Breast epithelium (tissue), 4 donors: ENCODE results near the gene AKIRIN2. TPM values are rescaled to one million over a fixed set of nuclear protein-coding genes. Genes with fewer than 3 reads are reported as not detected.

ENCODE experiments used
- DNase-seq, 2 donors: peaks; one replicate each; pipeline ENCODE4 v3.0.0-alpha.2; 2019; ENCODE audit warnings: low spot score in 2 of 2
- H3K27ac ChIP-seq, 2 donors: fragments of 200-600 bp; sonication (generic) in 1 of 2; one replicate each; pipeline ENCODE4 v1.5.1; 2016 to 2019; ENCODE audit warnings: mild to moderate bottlenecking in 1 of 2
- H3K27me3 ChIP-seq, 2 donors: fragments of 200-600 bp; sonication (generic) in 1 of 2; one replicate each; pipeline versions ENCODE4 v1.5.1 to v1.6.0; 2017 to 2019; ENCODE audit warnings: control low read depth in 1 of 2, mild to moderate bottlenecking in 1 of 2
- H3K36me3 ChIP-seq: fragments of 200-600 bp; one replicate; pipeline ENCODE4 v1.5.1; 2019
- H3K4me1 ChIP-seq, 2 donors: fragments of 200-600 bp; sonication (generic); one replicate each; pipeline ENCODE4 v1.5.1; 2016 to 2019; ENCODE audit warnings: control low read depth in 1 of 2
- H3K4me3 ChIP-seq, 3 donors: fragments of 200-600 bp; sonication (generic); 1 replicate in 2 of 3; 2 replicates in 1 of 3; pipeline ENCODE4 v1.5.1; 2016 to 2019; ENCODE audit warnings: mild to moderate bottlenecking in 3 of 3, moderate library complexity in 2 of 3
- H3K9me3 ChIP-seq, 2 donors: fragments of 200-600 bp; sonication (generic) in 1 of 2; one replicate each; pipeline ENCODE4 v1.5.1; 2016 to 2019; ENCODE audit warnings: control low read depth in 1 of 2
- POLR2A ChIP-seq: fragments of 450-650 bp; IDR thresholded peaks from one replicate; pipeline ENCODE4 v1.6.1; 2016; ENCODE audit warnings: antibody characterized with exemption, mild to moderate bottlenecking, moderate library complexity
- POLR2AphosphoS5 ChIP-seq, 3 donors: sonication (generic); formaldehyde crosslinking; IDR thresholded peaks; one replicate each; pipeline ENCODE4 v1.6.1; 2017; ENCODE audit warnings: antibody characterized with exemption in 3 of 3
- intact Hi-C: fragments of 100-400 bp; cut with DNase I; formaldehyde crosslinking; loops from one replicate; pipeline ENCODE4 v1.15.1; 2023; ENCODE audit warnings: low total_unique reads
- total RNA-seq, 3 donors: library from RNA; depleted of rRNA; stranded (reverse); fragments of >200 nt; gene quantifications; one replicate each; pipeline ENCODE4 v1.1.0, GENCODE V29; 2016
- TF ChIP-seq, protein P1 (sequence below), 3 donors: fragments of 450-650 bp; IDR thresholded peaks; one replicate each; pipeline ENCODE4 v1.5.1; 2016 to 2017; ENCODE audit warnings: antibody characterized with exemption in 3 of 3, mild to moderate bottlenecking in 3 of 3, moderate library complexity in 3 of 3

AKIRIN2 gene
- total RNA-seq, 3 donors from 2014 or later, result 18.4 to 30.6 (median 22.8) TPM

DNA sequence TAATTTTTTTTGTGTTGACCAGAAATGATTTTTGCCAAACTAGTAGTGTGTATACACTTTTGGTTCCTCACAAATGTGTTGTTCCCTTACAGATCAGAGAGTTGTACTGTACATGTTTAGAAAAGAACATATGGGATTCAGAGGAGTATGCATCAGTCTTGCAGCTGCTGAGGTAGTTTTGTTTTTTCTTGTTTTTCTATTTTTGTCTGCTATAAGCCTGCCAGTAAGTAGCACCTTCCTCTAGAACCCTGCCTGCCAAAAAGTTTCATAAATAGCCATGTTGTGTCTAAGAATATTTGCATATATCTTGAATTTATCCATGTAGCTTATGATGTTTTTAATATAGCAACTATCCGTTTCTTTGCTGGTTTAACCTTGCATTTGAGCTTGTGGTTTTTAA lies 65.7 kb downstream of the AKIRIN2 start:
- Histone ChIP-seq H3K4me1 (no peaks in the 10 kb centered on the region), H3K4me3 (no peak overlapping the region), H3K27me3 (no peaks in the 10 kb centered on the region), H3K9me3 (no peaks in the 10 kb centered on the region), H3K36me3 (no peaks in the 10 kb centered on the region), H3K27ac (no peak overlapping the region)
- intact Hi-C loops, result no loop called here
- TF ChIP-seq POLR2A (no peak), POLR2AphosphoS5 (IDR thresholded peaks at IDR 0.05) (no peak)
- TF ChIP-seq, protein P1, sequence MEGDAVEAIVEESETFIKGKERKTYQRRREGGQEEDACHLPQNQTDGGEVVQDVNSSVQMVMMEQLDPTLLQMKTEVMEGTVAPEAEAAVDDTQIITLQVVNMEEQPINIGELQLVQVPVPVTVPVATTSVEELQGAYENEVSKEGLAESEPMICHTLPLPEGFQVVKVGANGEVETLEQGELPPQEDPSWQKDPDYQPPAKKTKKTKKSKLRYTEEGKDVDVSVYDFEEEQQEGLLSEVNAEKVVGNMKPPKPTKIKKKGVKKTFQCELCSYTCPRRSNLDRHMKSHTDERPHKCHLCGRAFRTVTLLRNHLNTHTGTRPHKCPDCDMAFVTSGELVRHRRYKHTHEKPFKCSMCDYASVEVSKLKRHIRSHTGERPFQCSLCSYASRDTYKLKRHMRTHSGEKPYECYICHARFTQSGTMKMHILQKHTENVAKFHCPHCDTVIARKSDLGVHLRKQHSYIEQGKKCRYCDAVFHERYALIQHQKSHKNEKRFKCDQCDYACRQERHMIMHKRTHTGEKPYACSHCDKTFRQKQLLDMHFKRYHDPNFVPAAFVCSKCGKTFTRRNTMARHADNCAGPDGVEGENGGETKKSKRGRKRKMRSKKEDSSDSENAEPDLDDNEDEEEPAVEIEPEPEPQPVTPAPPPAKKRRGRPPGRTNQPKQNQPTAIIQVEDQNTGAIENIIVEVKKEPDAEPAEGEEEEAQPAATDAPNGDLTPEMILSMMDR (IDR thresholded peaks at IDR 0.05), result no peak
- no peak for DNase-seq

DNA sequence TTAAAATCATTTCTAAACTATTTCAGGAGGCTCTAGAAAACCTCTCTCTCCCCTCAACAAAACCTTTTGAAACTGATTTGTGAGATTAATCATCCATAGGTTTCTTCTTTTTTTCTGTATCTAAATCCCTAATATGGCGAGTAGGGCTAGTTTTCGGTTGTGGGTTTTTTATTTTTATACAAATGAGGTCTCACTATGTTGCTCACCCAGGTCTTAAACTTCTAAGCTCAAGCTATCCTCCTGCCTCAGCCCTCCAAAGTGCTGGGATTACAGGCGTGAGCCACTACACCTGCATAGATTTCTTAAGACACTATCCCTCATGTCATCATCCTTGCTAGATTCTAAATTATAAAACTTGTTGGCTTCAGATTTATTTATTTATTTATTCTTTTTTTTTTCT lies 68.2 kb downstream of the AKIRIN2 start:
- Histone ChIP-seq H3K36me3 (no peaks in the 10 kb centered on the region), H3K27me3 (no peaks in the 10 kb centered on the region), H3K27ac (no peak overlapping the region), H3K4me3 (no peak overlapping the region), H3K9me3 (no peaks in the 10 kb centered on the region), H3K4me1 (no peaks in the 10 kb centered on the region)
- no peak for DNase-seq
- intact Hi-C loops, result no loop called here
- TF ChIP-seq POLR2A (no peak), POLR2AphosphoS5 (IDR thresholded peaks at IDR 0.05) (no peak)
- TF ChIP-seq, protein P1 (IDR thresholded peaks at IDR 0.05), result no peak

DNA sequence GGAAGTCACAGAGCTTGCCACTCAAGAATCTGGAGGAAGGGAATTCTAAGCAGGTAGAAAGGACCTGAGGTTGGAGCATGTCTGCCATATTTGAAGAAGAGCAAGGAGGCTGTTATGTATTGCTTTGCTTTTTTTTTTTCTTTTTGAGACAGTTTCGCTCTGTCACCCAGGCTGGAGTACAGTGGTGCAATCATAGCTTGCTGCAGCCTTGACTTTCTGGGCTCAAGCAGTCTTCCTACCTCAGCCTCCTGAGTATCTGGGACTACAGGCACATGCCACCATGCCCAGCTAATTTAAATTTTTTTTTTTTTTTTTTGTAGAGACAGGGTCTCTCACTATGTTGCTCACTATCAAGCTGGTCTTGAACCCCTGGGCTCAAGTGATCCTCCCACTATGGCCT lies 71.3 kb downstream of the AKIRIN2 start:
- Histone ChIP-seq H3K4me1 (no peaks in the 10 kb centered on the region), H3K36me3 (no peaks in the 10 kb centered on the region), H3K9me3 (no peaks in the 10 kb centered on the region), H3K27me3 (no peaks in the 10 kb centered on the region), H3K27ac (no peak overlapping the region), H3K4me3 (no peak overlapping the region)
- no peak for TF ChIP-seq POLR2A
- TF ChIP-seq, protein P1 (IDR thresholded peaks at IDR 0.05), result no peak
- no peak for TF ChIP-seq POLR2AphosphoS5 (IDR thresholded peaks at IDR 0.05)
- DNase-seq, result no peak
- intact Hi-C loops, result no loop called here

DNA sequence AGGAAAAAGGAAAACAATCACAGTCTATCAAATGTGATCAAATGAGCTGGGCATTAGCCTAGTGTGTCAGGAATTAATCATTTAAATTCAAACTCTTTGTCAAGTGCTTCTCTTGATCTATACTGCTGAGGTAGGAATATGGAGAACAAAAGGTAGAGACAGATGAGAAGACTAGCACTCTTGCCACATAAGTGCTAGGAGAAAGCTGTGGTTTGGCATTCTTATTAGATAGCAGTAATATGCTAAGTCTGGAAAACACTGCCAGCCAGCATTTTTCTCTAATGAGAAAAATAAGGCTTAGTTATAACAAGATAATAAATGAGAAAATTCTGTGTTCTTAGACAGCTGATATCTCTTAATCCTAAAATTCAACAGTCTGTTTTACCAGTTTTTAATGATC lies 73.2 kb downstream of the AKIRIN2 start:
- intact Hi-C loops, result no loop called here
- TF ChIP-seq POLR2AphosphoS5 (IDR thresholded peaks at IDR 0.05), result no peak
- TF ChIP-seq, protein P1 (IDR thresholded peaks at IDR 0.05), result no peak
- no peak for TF ChIP-seq POLR2A
- H3K27ac ChIP-seq, result no peak overlapping the region
- H3K4me1 ChIP-seq, result no peaks in the 10 kb centered on the region
- no peaks in the 10 kb centered on the region for H3K27me3 ChIP-seq
- no peak for DNase-seq
- H3K9me3 ChIP-seq, result no peaks in the 10 kb centered on the region
- H3K36me3 ChIP-seq, result no peaks in the 10 kb centered on the region
- H3K4me3 ChIP-seq, result no peak overlapping the region

DNA sequence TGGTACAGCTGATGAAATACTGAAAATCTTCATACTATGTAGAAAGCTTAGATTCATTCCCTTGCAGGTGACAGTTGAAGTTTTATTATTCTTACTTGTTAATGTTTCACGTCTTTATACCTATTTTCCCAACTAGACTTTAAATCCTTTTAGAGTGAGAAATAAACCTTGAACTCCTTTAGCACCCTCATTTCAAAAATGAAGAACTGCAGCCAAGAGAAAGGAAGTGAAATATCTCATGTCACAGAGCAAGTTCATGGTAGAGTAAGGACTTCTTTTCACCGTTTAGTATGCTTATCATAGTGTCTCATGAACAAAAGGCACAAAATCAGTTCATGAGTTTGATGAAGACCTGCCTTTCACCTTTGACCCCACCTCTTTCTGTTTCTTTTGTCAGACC lies 73.6 kb downstream of the AKIRIN2 start:
- Histone ChIP-seq H3K4me3 (no peak overlapping the region), H3K27me3 (no peaks in the 10 kb centered on the region), H3K27ac (no peak overlapping the region), H3K9me3 (no peaks in the 10 kb centered on the region), H3K36me3 (no peaks in the 10 kb centered on the region), H3K4me1 (no peaks in the 10 kb centered on the region)
- no peak for DNase-seq
- TF ChIP-seq POLR2A (no peak), POLR2AphosphoS5 (IDR thresholded peaks at IDR 0.05) (no peak)
- TF ChIP-seq, protein P1 (IDR thresholded peaks at IDR 0.05), result no peak
- intact Hi-C loops, result no loop called here

Other genes starting within 250 kb of the AKIRIN2 start
- 10 to 100 TPM; 20.3 to 46.7 (median 22.9) TPM for gene SLC35A1, start 229.3 kb downstream of the AKIRIN2 start, total RNA-seq
- gene RARS2, start 112.2 kb downstream of the AKIRIN2 start, total RNA-seq, result 10 to 100 TPM; 29.3 to 33.1 (median 30.5) TPM
- gene ORC3, start 112.1 kb downstream of the AKIRIN2 start, total RNA-seq, result 10 to 100 TPM; 22.6 to 32.6 (median 26.6) TPM